Fibroblast of lung (primary cell): ENCODE data around the gene C15orf39.

ENCODE experiments used
- CTCF ChIP-seq, 2 donors: IDR thresholded peaks in 1 of 2; conservative IDR thresholded peaks in 1 of 2; 1 replicate in 1 of 2; 2 replicates in 1 of 2; pipeline ENCODE4 v1.5.1; 2011 to 2012; ENCODE audit warnings: low read length in 2 of 2, control low read depth in 1 of 2, inconsistent platforms in 1 of 2, low read depth in 1 of 2, mild to moderate bottlenecking in 1 of 2
- EZH2 ChIP-seq: IDR thresholded peaks from 2 replicates; pipeline ENCODE4 v1.5.1; 2012; ENCODE audit warnings: low read length, control low read depth, mild to moderate bottlenecking; ENCODE audit errors: missing control alignments

GRCh38 chr15:75234191-75234810 is 32.6 kb downstream of the C15orf39 start:
- TF ChIP-seq CTCF (conservative IDR thresholded peaks at IDR 0.05 in 1 of 2, IDR thresholded peaks at IDR 0.05 in 1 of 2; ENCODE audit: low read depth in 1 of 2, low read length in 2 of 2) = no peak
- TF ChIP-seq EZH2 = no peak
